A549 (cell line): ENCODE results near the gene FHAD1.

ENCODE experiments used
- CHD2 ChIP-seq: fragments of 150-350 bp; IDR thresholded peaks from 2 replicates; pipeline ENCODE4 v1.6.1; 2014; ENCODE audit warnings: low read length; ENCODE audit not compliant: partially characterized antibody
- POLR2A ChIP-seq: IDR thresholded peaks from 2 replicates; pipeline ENCODE4 v1.6.1; 2012; ENCODE audit warnings: mild to moderate bottlenecking, low read length
- RFX5 ChIP-seq: fragments of 450-650 bp; IDR thresholded peaks from 2 replicates; pipeline ENCODE4 v1.7.1; 2014; ENCODE audit warnings: antibody characterized with exemption, mild to moderate bottlenecking, moderate library complexity
- ZNF302 ChIP-seq: fragments of 250-450 bp; sonication (Bioruptor Pico); IDR thresholded peaks from 2 replicates; pipeline ENCODE4 v1.9.0; 2021; ENCODE audit warnings: inconsistent platforms, mild to moderate bottlenecking, moderate library complexity
- TF ChIP-seq, protein P1 (sequence below): fragments of >200 bp; sonication (Bioruptor Twin); formaldehyde crosslinking; IDR thresholded peaks from 3 replicates; pipeline ENCODE4 v1.5.1; 2016
- TF ChIP-seq, protein P2 (sequence below): fragments of 200-600 bp; sonication (generic); IDR thresholded peaks from 2 replicates; pipeline ENCODE4 v1.6.1; 2016; ENCODE audit warnings: antibody characterized with exemption, mild to moderate bottlenecking, moderate library complexity

- TF ChIP-seq, protein P1, sequence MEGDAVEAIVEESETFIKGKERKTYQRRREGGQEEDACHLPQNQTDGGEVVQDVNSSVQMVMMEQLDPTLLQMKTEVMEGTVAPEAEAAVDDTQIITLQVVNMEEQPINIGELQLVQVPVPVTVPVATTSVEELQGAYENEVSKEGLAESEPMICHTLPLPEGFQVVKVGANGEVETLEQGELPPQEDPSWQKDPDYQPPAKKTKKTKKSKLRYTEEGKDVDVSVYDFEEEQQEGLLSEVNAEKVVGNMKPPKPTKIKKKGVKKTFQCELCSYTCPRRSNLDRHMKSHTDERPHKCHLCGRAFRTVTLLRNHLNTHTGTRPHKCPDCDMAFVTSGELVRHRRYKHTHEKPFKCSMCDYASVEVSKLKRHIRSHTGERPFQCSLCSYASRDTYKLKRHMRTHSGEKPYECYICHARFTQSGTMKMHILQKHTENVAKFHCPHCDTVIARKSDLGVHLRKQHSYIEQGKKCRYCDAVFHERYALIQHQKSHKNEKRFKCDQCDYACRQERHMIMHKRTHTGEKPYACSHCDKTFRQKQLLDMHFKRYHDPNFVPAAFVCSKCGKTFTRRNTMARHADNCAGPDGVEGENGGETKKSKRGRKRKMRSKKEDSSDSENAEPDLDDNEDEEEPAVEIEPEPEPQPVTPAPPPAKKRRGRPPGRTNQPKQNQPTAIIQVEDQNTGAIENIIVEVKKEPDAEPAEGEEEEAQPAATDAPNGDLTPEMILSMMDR: no peak
- TF ChIP-seq ZNF302 (CRISPR knock-in tag): no peak
- TF ChIP-seq CHD2: no peak
- no peak for TF ChIP-seq RFX5
- no peak for TF ChIP-seq POLR2A
- TF ChIP-seq, protein P2, sequence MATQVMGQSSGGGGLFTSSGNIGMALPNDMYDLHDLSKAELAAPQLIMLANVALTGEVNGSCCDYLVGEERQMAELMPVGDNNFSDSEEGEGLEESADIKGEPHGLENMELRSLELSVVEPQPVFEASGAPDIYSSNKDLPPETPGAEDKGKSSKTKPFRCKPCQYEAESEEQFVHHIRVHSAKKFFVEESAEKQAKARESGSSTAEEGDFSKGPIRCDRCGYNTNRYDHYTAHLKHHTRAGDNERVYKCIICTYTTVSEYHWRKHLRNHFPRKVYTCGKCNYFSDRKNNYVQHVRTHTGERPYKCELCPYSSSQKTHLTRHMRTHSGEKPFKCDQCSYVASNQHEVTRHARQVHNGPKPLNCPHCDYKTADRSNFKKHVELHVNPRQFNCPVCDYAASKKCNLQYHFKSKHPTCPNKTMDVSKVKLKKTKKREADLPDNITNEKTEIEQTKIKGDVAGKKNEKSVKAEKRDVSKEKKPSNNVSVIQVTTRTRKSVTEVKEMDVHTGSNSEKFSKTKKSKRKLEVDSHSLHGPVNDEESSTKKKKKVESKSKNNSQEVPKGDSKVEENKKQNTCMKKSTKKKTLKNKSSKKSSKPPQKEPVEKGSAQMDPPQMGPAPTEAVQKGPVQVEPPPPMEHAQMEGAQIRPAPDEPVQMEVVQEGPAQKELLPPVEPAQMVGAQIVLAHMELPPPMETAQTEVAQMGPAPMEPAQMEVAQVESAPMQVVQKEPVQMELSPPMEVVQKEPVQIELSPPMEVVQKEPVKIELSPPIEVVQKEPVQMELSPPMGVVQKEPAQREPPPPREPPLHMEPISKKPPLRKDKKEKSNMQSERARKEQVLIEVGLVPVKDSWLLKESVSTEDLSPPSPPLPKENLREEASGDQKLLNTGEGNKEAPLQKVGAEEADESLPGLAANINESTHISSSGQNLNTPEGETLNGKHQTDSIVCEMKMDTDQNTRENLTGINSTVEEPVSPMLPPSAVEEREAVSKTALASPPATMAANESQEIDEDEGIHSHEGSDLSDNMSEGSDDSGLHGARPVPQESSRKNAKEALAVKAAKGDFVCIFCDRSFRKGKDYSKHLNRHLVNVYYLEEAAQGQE: no peak
These were observed 21.6 kb upstream of the FHAD1 start for GRCh38 chr1:15225461-15225860.
